Lower lobe of right lung (tissue), 2 donors: ENCODE data around the gene SCN9A. TPM values are rescaled to one million over a fixed set of nuclear protein-coding genes. Genes with fewer than 3 reads are reported as not detected.
"Not testable (repeated sequence)": the region's sequence is repeated elsewhere in the genome, so short reads cannot be mapped to it uniquely, and the experiment has no call there.

Experiments used
- ATAC-seq, 2 donors: fragments of 200-7000 bp; cut with Tn5 transposase; one replicate each; pipeline ENCODE4 v1.9.1; 2020 to 2022; ENCODE audit warnings: mild to moderate bottlenecking in 2 of 2, moderate library complexity in 2 of 2
- DNase-seq: peaks from one replicate; pipeline ENCODE4 v3.0.0-alpha.2; 2020
- H3K27ac ChIP-seq: fragments of 200-600 bp; one replicate; pipeline ENCODE4 v1.8.0; 2022
- H3K27me3 ChIP-seq: fragments of 200-600 bp; one replicate; pipeline ENCODE4 v1.8.0; 2022; ENCODE audit warnings: low read depth
- H3K36me3 ChIP-seq: fragments of 200-600 bp; one replicate; pipeline ENCODE4 v1.8.0; 2022; ENCODE audit warnings: mild to moderate bottlenecking
- H3K4me1 ChIP-seq: fragments of 200-600 bp; one replicate; pipeline ENCODE4 v1.8.0; 2022
- H3K4me3 ChIP-seq: fragments of 200-600 bp; one replicate; pipeline ENCODE4 v1.8.0; 2022; ENCODE audit warnings: mild to moderate bottlenecking
- H3K9me3 ChIP-seq: fragments of 200-600 bp; one replicate; pipeline ENCODE4 v1.8.0; 2022
- CTCF ChIP-seq: fragments of 200-600 bp; IDR thresholded peaks from one replicate; pipeline ENCODE4 v1.8.0; 2022; ENCODE audit warnings: antibody characterized with exemption, mild to moderate bottlenecking
- intact Hi-C: fragments of 100-400 bp; cut with DNase I; formaldehyde crosslinking; loops from one replicate; pipeline ENCODE4 v1.11.0; 2022
- total RNA-seq: library from RNA; stranded (reverse); fragmentation: NEBNext Ultra II Directional; extraction: Animal tissue kit (Norgen Biotek cat#: 25700); gene quantifications from one replicate; pipeline ENCODE4 v1.2.1, GENCODE V29; 2021
- donor health status: DM: no; HTN: yes; CAD: no; lungs with severe emphysema.

The SCN9A gene
- total RNA-seq, 1 donor from 2014 or later: 13.6 TPM

- Histone ChIP-seq H3K4me1 (no peaks in the 10 kb centered on the region), H3K4me3 (no peak overlapping the region), H3K36me3 (no peaks in the 10 kb centered on the region), H3K9me3 (peaks cover 9% of the 10 kb centered on the region), H3K27me3 (no peaks in the 10 kb centered on the region), H3K27ac (no peak overlapping the region)
- ATAC-seq (no peak), DNase-seq (no peak)
- intact Hi-C loops: no loop called here
- TF ChIP-seq CTCF: no peak
Observed at GRCh38 chr2:166211079-166211478, 164.7 kb downstream of the SCN9A start.

DNA sequence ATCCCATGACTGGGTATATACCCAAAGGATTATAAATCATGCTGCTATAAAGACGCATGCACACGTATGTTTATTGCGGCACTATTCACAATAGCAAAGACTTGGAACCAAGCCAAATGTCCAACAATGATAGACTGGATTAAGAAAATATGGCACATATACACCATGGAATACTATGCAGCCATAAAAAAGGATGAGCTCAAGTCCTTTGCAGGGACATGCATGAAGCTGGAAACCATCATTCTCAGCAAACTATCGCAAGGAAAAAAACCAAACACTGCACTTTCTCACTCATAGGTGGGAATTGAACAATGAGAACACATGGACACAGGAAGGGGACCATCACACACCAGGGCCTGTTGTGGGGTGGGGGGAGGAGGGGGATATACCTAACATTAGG is 165.8 kb downstream of the SCN9A start:
- H3K27me3 ChIP-seq, DNase-seq, H3K4me3 ChIP-seq, ATAC-seq, H3K9me3 ChIP-seq, H3K36me3 ChIP-seq, H3K4me1 ChIP-seq, intact Hi-C loops, H3K27ac ChIP-seq: not testable (repeated sequence)

DNA sequence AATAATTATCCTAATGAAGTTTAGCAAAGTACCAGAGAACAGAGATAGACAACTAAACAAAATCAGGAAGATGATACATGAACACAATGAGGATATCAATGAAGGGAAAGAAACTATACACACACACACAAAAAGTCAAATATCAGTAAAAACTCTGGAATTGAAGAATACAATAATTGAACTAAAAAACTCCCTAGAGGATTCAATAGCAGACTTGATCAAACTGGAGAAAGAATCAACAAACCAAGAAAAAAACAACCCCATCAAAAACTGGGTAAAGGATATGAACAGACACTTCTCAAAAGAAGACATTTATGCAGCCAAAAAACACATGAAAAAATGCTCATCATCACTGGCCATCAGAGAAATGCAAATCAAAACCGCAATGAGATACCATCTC is 166.4 kb downstream of the SCN9A start:
- ATAC-seq, H3K4me3 ChIP-seq, H3K27ac ChIP-seq, intact Hi-C loops, H3K4me1 ChIP-seq, H3K9me3 ChIP-seq, DNase-seq, H3K27me3 ChIP-seq, H3K36me3 ChIP-seq: not testable (repeated sequence)

DNA sequence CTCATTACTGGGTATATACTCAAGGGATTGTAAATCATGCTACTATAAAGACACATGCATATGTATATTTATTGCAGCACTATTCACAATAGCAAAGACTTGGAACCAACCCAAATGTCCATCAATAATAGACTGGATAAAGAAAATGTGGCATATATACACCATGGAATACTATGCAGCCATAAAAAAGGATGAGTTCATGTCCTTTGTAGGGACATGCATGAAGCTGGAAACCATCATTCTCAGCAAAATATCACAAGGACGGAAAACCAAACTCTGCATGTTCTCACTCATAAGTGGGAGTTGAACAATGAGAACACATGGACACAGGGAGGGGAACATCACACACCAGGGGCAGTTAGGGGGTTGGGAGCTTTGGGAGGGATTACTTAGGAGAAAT is 169.6 kb downstream of the SCN9A start:
- H3K9me3 ChIP-seq: peaks cover 10% of the 10 kb centered on the region
- intact Hi-C loops, H3K4me3 ChIP-seq, H3K4me1 ChIP-seq, ATAC-seq, H3K36me3 ChIP-seq, H3K27ac ChIP-seq, H3K27me3 ChIP-seq, DNase-seq: not testable (repeated sequence)

- no peaks in the 10 kb centered on the region for H3K4me1 ChIP-seq
- H3K9me3 ChIP-seq: peaks cover 6% of the 10 kb centered on the region
- H3K36me3 ChIP-seq: no peaks in the 10 kb centered on the region
- TF ChIP-seq CTCF: no peak
- no peaks in the 10 kb centered on the region for H3K27me3 ChIP-seq
- H3K4me3 ChIP-seq: no peak overlapping the region
- ATAC-seq: no peak
- no peak for DNase-seq
- intact Hi-C loops: no loop called here
- no peak overlapping the region for H3K27ac ChIP-seq
Observed at GRCh38 chr2:166202778-166203177, 173.0 kb downstream of the SCN9A start.

- H3K27me3 ChIP-seq: no peaks in the 10 kb centered on the region
- no peak for TF ChIP-seq CTCF
- no peaks in the 10 kb centered on the region for H3K9me3 ChIP-seq
- no peak for DNase-seq
- H3K36me3 ChIP-seq: no peaks in the 10 kb centered on the region
- H3K4me3 ChIP-seq: no peak overlapping the region
- no peak overlapping the region for H3K27ac ChIP-seq
- intact Hi-C loops: no loop called here
- H3K4me1 ChIP-seq: no peaks in the 10 kb centered on the region
- ATAC-seq: no peak
Observed at GRCh38 chr2:166197446-166197845, 178.3 kb downstream of the SCN9A start.

GRCh38 chr2:166193407-166193806 is 182.3 kb downstream of the SCN9A start:
- no peaks in the 10 kb centered on the region for H3K9me3 ChIP-seq
- ATAC-seq (no peak), DNase-seq (no peak)
- no peaks in the 10 kb centered on the region for H3K27me3 ChIP-seq
- intact Hi-C loops: no loop called here
- no peaks in the 10 kb centered on the region for H3K4me1 ChIP-seq
- TF ChIP-seq CTCF: no peak
- no peaks in the 10 kb centered on the region for H3K36me3 ChIP-seq
- H3K4me3 ChIP-seq: no peak overlapping the region
- H3K27ac ChIP-seq: no peak overlapping the region
